ENCODE results near the gene MOB3B.

Gene MOB3B

DNA sequence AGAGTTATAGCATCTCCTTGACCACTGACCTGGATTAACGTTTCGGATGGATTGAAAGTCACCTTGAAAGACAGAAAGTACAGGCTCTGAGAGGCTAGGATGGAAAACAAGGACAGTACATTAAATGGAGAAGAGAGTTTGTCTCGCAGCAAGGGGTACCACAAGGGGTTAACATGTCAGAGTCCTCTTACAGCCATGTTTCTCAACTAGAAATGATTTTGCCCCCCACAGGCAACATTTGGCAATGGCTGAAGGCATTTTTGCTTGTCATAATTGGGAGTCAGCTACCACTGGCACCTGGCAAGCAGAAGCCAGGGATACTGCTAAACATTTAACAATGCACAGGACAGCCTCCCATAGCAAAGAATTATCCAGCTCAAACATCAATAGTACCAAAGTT, 141.9 kb downstream of the MOB3B start:
- no peak overlapping the region for H3K27ac ChIP-seq (ENCODE audit: low read depth in 2 of 2, low read length in 2 of 2)
- H3K9ac ChIP-seq (ENCODE audit: low read depth in 1 of 2, low read length in 2 of 2), result no peak overlapping the region
- H3K4me1 ChIP-seq (ENCODE audit: control insufficient read depth in 2 of 2, insufficient read depth in 2 of 2, low read length in 2 of 2), result peaks cover 13 to 41% of the 10 kb centered on the region in 2 donors
- H3K36me3 ChIP-seq (ENCODE audit: control insufficient read depth in 2 of 2, insufficient read depth in 2 of 2, low read length in 2 of 2), result no peaks in the 10 kb centered on the region
- no peaks in the 10 kb centered on the region for H3K9me3 ChIP-seq (ENCODE audit: control insufficient read depth in 2 of 2, low read length in 2 of 2)
- no peaks in the 10 kb centered on the region for H3K27me3 ChIP-seq (ENCODE audit: control insufficient read depth in 2 of 2, insufficient read depth in 2 of 2, low read length in 2 of 2)
- H3K4me3 ChIP-seq (ENCODE audit: low read length in 2 of 2), result no peak overlapping the region

GRCh38 chr9:27386571-27387091, 143.0 kb downstream of the MOB3B start:
- Histone ChIP-seq H3K4me1 (ENCODE audit: control insufficient read depth in 2 of 2, insufficient read depth in 2 of 2, low read length in 2 of 2) (peaks cover 13 to 50% of the 10 kb centered on the region in 2 donors), H3K9me3 (ENCODE audit: control insufficient read depth in 2 of 2, low read length in 2 of 2) (no peaks in the 10 kb centered on the region), H3K4me3 (ENCODE audit: low read length in 2 of 2) (no peak overlapping the region), H3K36me3 (ENCODE audit: control insufficient read depth in 2 of 2, insufficient read depth in 2 of 2, low read length in 2 of 2) (no peaks in the 10 kb centered on the region), H3K27ac (ENCODE audit: low read depth in 2 of 2, low read length in 2 of 2) (no peak overlapping the region), H3K9ac (ENCODE audit: low read depth in 1 of 2, low read length in 2 of 2) (no peak overlapping the region), H3K27me3 (ENCODE audit: control insufficient read depth in 2 of 2, insufficient read depth in 2 of 2, low read length in 2 of 2) (no peaks in the 10 kb centered on the region)

GRCh38 chr9:27385606-27386322, 143.8 kb downstream of the MOB3B start:
- Histone ChIP-seq H3K9ac (ENCODE audit: low read depth in 1 of 2, low read length in 2 of 2) (no peak overlapping the region), H3K4me1 (ENCODE audit: control insufficient read depth in 2 of 2, insufficient read depth in 2 of 2, low read length in 2 of 2) (peaks cover 16 to 58% of the 10 kb centered on the region in 2 donors), H3K27ac (ENCODE audit: low read depth in 2 of 2, low read length in 2 of 2) (no peak overlapping the region), H3K36me3 (ENCODE audit: control insufficient read depth in 2 of 2, insufficient read depth in 2 of 2, low read length in 2 of 2) (no peaks in the 10 kb centered on the region), H3K4me3 (ENCODE audit: low read length in 2 of 2) (no peak overlapping the region), H3K27me3 (ENCODE audit: control insufficient read depth in 2 of 2, insufficient read depth in 2 of 2, low read length in 2 of 2) (no peaks in the 10 kb centered on the region), H3K9me3 (ENCODE audit: control insufficient read depth in 2 of 2, low read length in 2 of 2) (no peaks in the 10 kb centered on the region)

GRCh38 chr9:27384262-27385014, 145.2 kb downstream of the MOB3B start:
- Histone ChIP-seq H3K9ac (ENCODE audit: low read depth in 1 of 2, low read length in 2 of 2) (no peak overlapping the region), H3K27me3 (ENCODE audit: control insufficient read depth in 2 of 2, insufficient read depth in 2 of 2, low read length in 2 of 2) (no peaks in the 10 kb centered on the region), H3K4me1 (ENCODE audit: control insufficient read depth in 2 of 2, insufficient read depth in 2 of 2, low read length in 2 of 2) (peaks cover 16 to 60% of the 10 kb centered on the region in 2 donors), H3K4me3 (ENCODE audit: low read length in 2 of 2) (no peak overlapping the region), H3K27ac (ENCODE audit: low read depth in 2 of 2, low read length in 2 of 2) (no peak overlapping the region), H3K36me3 (ENCODE audit: control insufficient read depth in 2 of 2, insufficient read depth in 2 of 2, low read length in 2 of 2) (no peaks in the 10 kb centered on the region), H3K9me3 (ENCODE audit: control insufficient read depth in 2 of 2, low read length in 2 of 2) (no peaks in the 10 kb centered on the region)

GRCh38 chr9:27383524-27383923, 146.1 kb downstream of the MOB3B start:
- Histone ChIP-seq H3K4me3 (ENCODE audit: low read length in 2 of 2) (no peak overlapping the region), H3K27me3 (ENCODE audit: control insufficient read depth in 2 of 2, insufficient read depth in 2 of 2, low read length in 2 of 2) (no peaks in the 10 kb centered on the region), H3K4me1 (ENCODE audit: control insufficient read depth in 2 of 2, insufficient read depth in 2 of 2, low read length in 2 of 2) (peaks cover 23 to 69% of the 10 kb centered on the region in 2 donors), H3K27ac (ENCODE audit: low read depth in 2 of 2, low read length in 2 of 2) (peak overlapping the region; percentile 64 to 67), H3K9me3 (ENCODE audit: control insufficient read depth in 2 of 2, low read length in 2 of 2) (no peaks in the 10 kb centered on the region), H3K36me3 (ENCODE audit: control insufficient read depth in 2 of 2, insufficient read depth in 2 of 2, low read length in 2 of 2) (no peaks in the 10 kb centered on the region), H3K9ac (ENCODE audit: low read depth in 1 of 2, low read length in 2 of 2) (no peak overlapping the region)

DNA sequence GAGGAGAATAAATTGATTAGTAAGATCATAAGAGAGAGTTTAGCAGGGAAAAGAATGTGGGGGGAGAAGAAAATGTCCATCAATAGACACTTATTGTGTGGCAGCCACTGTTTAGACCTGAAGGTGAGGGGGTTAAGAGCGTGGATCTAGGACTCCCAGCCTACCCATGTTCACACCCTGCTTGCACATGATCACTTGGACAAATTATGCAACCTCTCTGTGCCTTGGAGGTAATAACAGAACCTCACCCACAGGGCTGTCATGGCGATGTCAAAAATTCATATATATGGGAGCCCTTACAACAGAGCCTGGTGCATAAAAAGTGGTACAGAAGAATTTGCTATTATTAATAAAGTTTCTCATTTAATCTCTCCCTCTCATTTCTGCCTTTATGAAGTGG, 146.6 kb downstream of the MOB3B start:
- Histone ChIP-seq H3K9me3 (ENCODE audit: control insufficient read depth in 2 of 2, low read length in 2 of 2) (no peaks in the 10 kb centered on the region), H3K4me3 (ENCODE audit: low read length in 2 of 2) (peak overlapping the region; percentile 9 to 13), H3K27me3 (ENCODE audit: control insufficient read depth in 2 of 2, insufficient read depth in 2 of 2, low read length in 2 of 2) (no peaks in the 10 kb centered on the region), H3K4me1 (ENCODE audit: control insufficient read depth in 2 of 2, insufficient read depth in 2 of 2, low read length in 2 of 2) (peaks cover 24 to 73% of the 10 kb centered on the region in 2 donors), H3K27ac (ENCODE audit: low read depth in 2 of 2, low read length in 2 of 2) (peak overlapping the region; percentile 64 to 67), H3K36me3 (ENCODE audit: control insufficient read depth in 2 of 2, insufficient read depth in 2 of 2, low read length in 2 of 2) (no peaks in the 10 kb centered on the region), H3K9ac (ENCODE audit: low read depth in 1 of 2, low read length in 2 of 2) (no peak overlapping the region)

DNA sequence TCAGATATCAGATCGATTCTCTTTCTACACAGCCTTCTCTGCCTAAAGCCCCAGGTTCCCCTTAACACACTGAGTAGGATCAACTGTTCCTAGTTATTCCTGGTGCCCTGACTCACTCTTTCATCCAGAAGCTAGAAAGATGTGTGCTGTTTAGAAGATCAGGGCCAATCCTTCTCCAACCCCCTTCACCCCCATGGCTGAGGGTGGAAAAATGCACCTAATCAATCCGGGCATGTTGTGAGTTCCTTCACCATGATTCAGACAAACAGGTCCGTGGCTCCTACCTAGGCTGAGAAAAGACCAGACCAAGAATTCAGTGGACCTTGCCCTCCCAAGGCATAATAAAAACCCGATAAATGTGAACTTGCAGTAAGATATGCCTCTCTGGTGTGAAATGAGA, 147.3 kb downstream of the MOB3B start:
- Histone ChIP-seq H3K9ac (ENCODE audit: low read depth in 1 of 2, low read length in 2 of 2) (peak overlapping the region in 1 of 2 donors; percentile 52), H3K4me1 (ENCODE audit: control insufficient read depth in 2 of 2, insufficient read depth in 2 of 2, low read length in 2 of 2) (peaks cover 30 to 79% of the 10 kb centered on the region in 2 donors), H3K9me3 (ENCODE audit: control insufficient read depth in 2 of 2, low read length in 2 of 2) (no peaks in the 10 kb centered on the region), H3K36me3 (ENCODE audit: control insufficient read depth in 2 of 2, insufficient read depth in 2 of 2, low read length in 2 of 2) (no peaks in the 10 kb centered on the region), H3K4me3 (ENCODE audit: low read length in 2 of 2) (peak overlapping the region; percentile 10 to 20), H3K27me3 (ENCODE audit: control insufficient read depth in 2 of 2, insufficient read depth in 2 of 2, low read length in 2 of 2) (no peaks in the 10 kb centered on the region), H3K27ac (ENCODE audit: low read depth in 2 of 2, low read length in 2 of 2) (peak overlapping the region; percentile 67 to 84)

GRCh38 chr9:27379311-27380251, 150.0 kb downstream of the MOB3B start:
- Histone ChIP-seq H3K27me3 (ENCODE audit: control insufficient read depth in 2 of 2, insufficient read depth in 2 of 2, low read length in 2 of 2) (no peaks in the 10 kb centered on the region), H3K4me3 (ENCODE audit: low read length in 2 of 2) (peak overlapping the region in 1 of 2 donors; percentile 2), H3K9ac (ENCODE audit: low read depth in 1 of 2, low read length in 2 of 2) (no peak overlapping the region), H3K4me1 (ENCODE audit: control insufficient read depth in 2 of 2, insufficient read depth in 2 of 2, low read length in 2 of 2) (peaks cover 36 to 63% of the 10 kb centered on the region in 2 donors), H3K36me3 (ENCODE audit: control insufficient read depth in 2 of 2, insufficient read depth in 2 of 2, low read length in 2 of 2) (no peaks in the 10 kb centered on the region), H3K27ac (ENCODE audit: low read depth in 2 of 2, low read length in 2 of 2) (peak overlapping the region; percentile 72 to 77), H3K9me3 (ENCODE audit: control insufficient read depth in 2 of 2, low read length in 2 of 2) (no peaks in the 10 kb centered on the region)

- H3K27ac ChIP-seq (ENCODE audit: low read depth in 2 of 2, low read length in 2 of 2), result peak overlapping the region; percentile 52 to 72
- peaks cover 29 to 47% of the 10 kb centered on the region in 2 donors for H3K4me1 ChIP-seq (ENCODE audit: control insufficient read depth in 2 of 2, insufficient read depth in 2 of 2, low read length in 2 of 2)
- H3K9ac ChIP-seq (ENCODE audit: low read depth in 1 of 2, low read length in 2 of 2), result no peak overlapping the region
- H3K9me3 ChIP-seq (ENCODE audit: control insufficient read depth in 2 of 2, low read length in 2 of 2), result no peaks in the 10 kb centered on the region
- H3K4me3 ChIP-seq (ENCODE audit: low read length in 2 of 2), result no peak overlapping the region
- no peaks in the 10 kb centered on the region for H3K36me3 ChIP-seq (ENCODE audit: control insufficient read depth in 2 of 2, insufficient read depth in 2 of 2, low read length in 2 of 2)
- H3K27me3 ChIP-seq (ENCODE audit: control insufficient read depth in 2 of 2, insufficient read depth in 2 of 2, low read length in 2 of 2), result no peaks in the 10 kb centered on the region
Measured at GRCh38 chr9:27377811-27378456, 151.7 kb downstream of the MOB3B start.

Measured in mucosa of rectum (tissue), 2 donors.